CD8-positive, alpha-beta memory T cell (primary cell): Measurements from ENCODE around the gene TUBGCP3. TPM values are rescaled to one million over a fixed set of nuclear protein-coding genes. Genes with fewer than 3 reads are reported as not detected.

Source experiments
- CTCF ChIA-PET: fragments of 350-600 bp; sonication (Branson Sonifier 250); formaldehyde crosslinking; loops from one replicate; lab custom pipeline; 2021; ENCODE audit warnings: antibody characterized with exemption; lab: Charles Lee
- POLR2A ChIA-PET: fragments of 350-600 bp; sonication (Branson Sonifier 250); formaldehyde crosslinking; loops from one replicate; lab custom pipeline; 2021; ENCODE audit warnings: antibody characterized with exemption; lab: Charles Lee
- DNase-seq, 5 donors: peaks; one replicate each; pipeline versions ENCODE4 v3.0.0 to v3.0.0-alpha.2; 2020 to 2022; ENCODE audit warnings: mixed read lengths in 1 of 5
- H3K27ac ChIP-seq: one replicate; pipeline ENCODE4 v1.7.0; 2013; ENCODE audit warnings: low read depth, mild to moderate bottlenecking, low read length, moderate library complexity
- H3K27me3 ChIP-seq: 2 replicates; pipeline ENCODE4 v1.7.0; 2013; ENCODE audit warnings: low read length, mild to moderate bottlenecking; ENCODE audit not compliant: insufficient read depth, poor library complexity, severe bottlenecking
- H3K36me3 ChIP-seq: 2 replicates; pipeline ENCODE4 v1.7.0; 2013; ENCODE audit warnings: mild to moderate bottlenecking, low read length, moderate library complexity; ENCODE audit not compliant: insufficient read depth
- H3K4me1 ChIP-seq: 2 replicates; pipeline ENCODE4 v1.7.0; 2013; ENCODE audit warnings: mild to moderate bottlenecking, low read length, moderate library complexity; ENCODE audit not compliant: insufficient read depth
- H3K4me3 ChIP-seq: 2 replicates; pipeline ENCODE4 v1.7.0; 2013; ENCODE audit warnings: mild to moderate bottlenecking, low read length
- H3K9me3 ChIP-seq: 2 replicates; pipeline ENCODE4 v1.7.0; 2013; ENCODE audit warnings: mild to moderate bottlenecking, low read length
- H3K27ac Mint-ChIP-seq, 8 donors: one replicate each; pipeline ENCODE4 v1.8.0; 2020 to 2021; ENCODE audit warnings: mixed read lengths in 8 of 8, mild to moderate bottlenecking in 6 of 8, inconsistent platforms in 3 of 8, moderate library complexity in 3 of 8
- H3K27me3 Mint-ChIP-seq, 2 donors: one replicate each; pipeline ENCODE4 v1.8.0; 2020 to 2021; ENCODE audit warnings: mixed read lengths in 2 of 2, mild to moderate bottlenecking in 1 of 2, moderate library complexity in 1 of 2
- H3K36me3 Mint-ChIP-seq, 3 donors: one replicate each; pipeline ENCODE4 v1.8.0; 2020 to 2021; ENCODE audit warnings: mixed read lengths in 3 of 3, inconsistent platforms in 1 of 3, mild to moderate bottlenecking in 1 of 3
- H3K4me1 Mint-ChIP-seq, 3 donors: one replicate each; pipeline ENCODE4 v1.8.0; 2020 to 2021; ENCODE audit warnings: mixed read lengths in 3 of 3, inconsistent platforms in 1 of 3, mild to moderate bottlenecking in 1 of 3
- H3K4me3 Mint-ChIP-seq, 7 donors: one replicate each; pipeline ENCODE4 v1.8.0; 2020 to 2021; ENCODE audit warnings: mixed read lengths in 7 of 7, mild to moderate bottlenecking in 6 of 7, moderate library complexity in 4 of 7, inconsistent platforms in 2 of 7
- H3K9me3 Mint-ChIP-seq, 5 donors: one replicate each; pipeline ENCODE4 v1.8.0; 2020 to 2022; ENCODE audit warnings: mixed read lengths in 5 of 5, mild to moderate bottlenecking in 3 of 5, moderate library complexity in 2 of 5, inconsistent platforms in 1 of 5
- polyA plus RNA-seq: library from polyadenylated mRNA; unstranded; fragments of 300-500 nt; fragmentation: Illumina TruSeq; gene quantifications from one replicate; pipeline ENCODE4 v1.2.3, GENCODE V29; 2021
- total RNA-seq, 2 experiments: library from RNA; stranded (reverse); gene quantifications; one replicate each; pipeline ENCODE4 v1.2.3, GENCODE V29; 2021

TUBGCP3 gene
- total and polyA plus RNA-seq, 3 experiments from 2014 or later: 16.8 to 47.0 (median 45.8) TPM

DNA sequence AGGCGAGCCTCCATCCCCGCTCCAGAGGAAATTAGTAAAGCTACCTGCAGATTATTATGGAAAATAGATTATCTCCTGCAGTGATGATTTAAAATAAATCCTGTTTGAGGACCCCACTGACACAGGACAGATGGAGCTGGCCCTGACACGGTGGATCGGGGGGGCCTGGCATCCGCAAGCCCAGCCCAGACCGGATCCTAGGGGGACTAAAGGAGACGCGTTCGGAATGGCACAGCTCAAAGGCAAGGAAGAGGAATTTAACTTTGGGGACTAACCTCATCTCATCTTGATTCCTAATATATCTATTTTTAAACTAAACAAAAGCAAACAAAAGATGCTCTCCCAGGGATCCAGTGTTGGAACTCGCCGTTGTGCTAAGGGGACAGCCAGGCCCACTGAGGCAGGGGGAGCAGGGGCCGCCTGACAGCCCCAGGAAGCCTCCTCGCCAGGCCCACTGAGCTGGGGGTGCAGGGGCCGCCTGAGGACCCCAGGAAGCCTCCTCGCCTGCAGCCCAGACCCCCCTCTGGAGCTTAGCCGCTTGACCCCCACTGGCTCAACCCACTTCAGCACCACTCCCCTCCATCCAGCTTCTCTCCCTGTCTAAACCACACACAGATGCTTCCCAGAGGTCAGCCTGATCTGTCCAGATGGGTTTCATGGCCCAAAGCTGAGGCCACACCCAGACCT is 133.2 kb downstream of the TUBGCP3 start:
- no peak overlapping the region for H3K27ac Mint-ChIP-seq
- no peaks in the 10 kb centered on the region for H3K4me1 Mint-ChIP-seq
- ChIA-PET CTCF (no interaction called here), POLR2A (no interaction called here)
- peaks cover 2 to 5% of the 10 kb centered on the region in 2 donors for H3K27me3 Mint-ChIP-seq
- Histone ChIP-seq H3K27me3 (no peaks in the 10 kb centered on the region), H3K36me3 (no peaks in the 10 kb centered on the region), H3K27ac (no peak overlapping the region), H3K4me1 (no peaks in the 10 kb centered on the region), H3K4me3 (no peak overlapping the region), H3K9me3 (no peaks in the 10 kb centered on the region)
- H3K9me3 Mint-ChIP-seq: peaks cover 0 to 10% (median 6%) of the 10 kb centered on the region in 5 donors
- no peaks in the 10 kb centered on the region for H3K36me3 Mint-ChIP-seq
- DNase-seq: no peak
- no peak overlapping the region for H3K4me3 Mint-ChIP-seq

DNA sequence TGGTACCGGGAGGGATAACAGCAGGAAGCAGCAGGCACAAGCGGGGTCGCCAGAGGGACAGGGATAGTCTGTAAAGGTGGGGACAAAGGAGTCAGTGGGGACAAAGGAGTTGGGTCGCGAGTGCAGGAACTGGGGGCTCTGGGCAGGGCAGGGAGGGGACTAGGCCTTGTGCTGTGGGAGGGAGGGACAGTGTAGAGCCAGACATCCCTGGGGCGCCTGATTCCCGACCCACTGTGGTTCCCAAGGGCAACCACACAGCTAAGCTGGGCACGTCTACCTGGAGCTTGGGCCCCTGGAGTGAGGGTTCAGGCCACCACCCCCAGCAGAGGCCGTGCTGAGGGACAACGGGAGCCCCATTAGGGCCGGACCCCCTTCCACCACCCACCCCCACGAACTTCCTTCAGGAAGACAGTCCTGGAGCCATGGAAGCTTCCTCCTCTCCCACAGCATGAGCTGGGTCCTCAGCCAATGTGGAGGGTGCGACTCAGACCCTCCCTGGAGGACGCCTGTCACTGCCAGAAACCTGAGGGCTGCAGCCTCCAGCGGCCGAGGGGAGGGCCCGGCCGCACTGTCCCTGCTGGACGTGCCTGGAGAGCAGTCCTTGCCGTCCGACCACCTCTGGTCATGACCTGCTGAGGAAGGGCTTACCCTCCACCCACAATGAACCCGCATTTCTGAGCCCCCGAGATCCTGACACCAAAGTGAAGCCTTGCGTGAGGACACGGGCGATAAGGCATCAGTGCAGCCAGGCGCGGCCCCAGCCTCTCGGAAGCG is 133.9 kb downstream of the TUBGCP3 start:
- Histone ChIP-seq H3K4me3 (no peak overlapping the region), H3K4me1 (no peaks in the 10 kb centered on the region), H3K27ac (no peak overlapping the region), H3K9me3 (no peaks in the 10 kb centered on the region), H3K27me3 (no peaks in the 10 kb centered on the region), H3K36me3 (no peaks in the 10 kb centered on the region)
- Mint-ChIP-seq H3K27me3 (peaks cover 0 to 5% of the 10 kb centered on the region in 2 donors), H3K4me1 (no peaks in the 10 kb centered on the region), H3K9me3 (peaks cover 0 to 6% (median 3%) of the 10 kb centered on the region in 5 donors), H3K36me3 (no peaks in the 10 kb centered on the region), H3K27ac (no peak overlapping the region), H3K4me3 (no peak overlapping the region)
- ChIA-PET POLR2A (no interaction called here), CTCF (no interaction called here)
- no peak for DNase-seq

DNA sequence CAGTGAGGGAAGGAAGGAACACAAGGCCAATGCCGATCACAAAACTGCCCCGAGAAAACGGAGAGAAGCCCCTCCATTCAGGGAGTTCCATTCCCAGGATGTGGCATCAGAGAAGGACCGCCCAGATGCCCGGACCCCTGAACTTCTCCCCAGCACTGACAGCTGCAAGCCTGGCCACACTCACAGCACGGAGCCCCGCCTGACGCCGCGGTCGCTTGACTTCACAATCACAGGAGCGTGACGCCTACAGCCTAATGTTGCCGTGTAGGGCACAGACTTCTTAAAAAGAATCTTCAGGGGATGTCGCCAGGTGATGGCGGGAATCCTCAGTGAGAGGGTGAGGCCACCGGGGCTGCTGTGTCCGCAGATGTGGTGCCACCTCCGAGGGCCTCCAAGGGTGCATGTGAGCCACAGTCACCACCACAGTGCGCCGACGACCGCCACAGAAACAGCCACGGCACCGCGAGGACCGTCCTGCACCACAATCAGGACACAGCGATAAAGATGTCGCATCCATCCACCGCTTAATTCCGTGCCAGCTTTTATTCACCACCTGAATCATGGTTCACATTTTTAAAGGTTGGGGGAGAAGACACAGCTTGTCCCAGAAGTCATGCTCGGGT is 134.6 kb downstream of the TUBGCP3 start:
- CTCF ChIA-PET: no interaction called here
- Mint-ChIP-seq H3K36me3 (no peaks in the 10 kb centered on the region), H3K27ac (no peak overlapping the region)

DNA sequence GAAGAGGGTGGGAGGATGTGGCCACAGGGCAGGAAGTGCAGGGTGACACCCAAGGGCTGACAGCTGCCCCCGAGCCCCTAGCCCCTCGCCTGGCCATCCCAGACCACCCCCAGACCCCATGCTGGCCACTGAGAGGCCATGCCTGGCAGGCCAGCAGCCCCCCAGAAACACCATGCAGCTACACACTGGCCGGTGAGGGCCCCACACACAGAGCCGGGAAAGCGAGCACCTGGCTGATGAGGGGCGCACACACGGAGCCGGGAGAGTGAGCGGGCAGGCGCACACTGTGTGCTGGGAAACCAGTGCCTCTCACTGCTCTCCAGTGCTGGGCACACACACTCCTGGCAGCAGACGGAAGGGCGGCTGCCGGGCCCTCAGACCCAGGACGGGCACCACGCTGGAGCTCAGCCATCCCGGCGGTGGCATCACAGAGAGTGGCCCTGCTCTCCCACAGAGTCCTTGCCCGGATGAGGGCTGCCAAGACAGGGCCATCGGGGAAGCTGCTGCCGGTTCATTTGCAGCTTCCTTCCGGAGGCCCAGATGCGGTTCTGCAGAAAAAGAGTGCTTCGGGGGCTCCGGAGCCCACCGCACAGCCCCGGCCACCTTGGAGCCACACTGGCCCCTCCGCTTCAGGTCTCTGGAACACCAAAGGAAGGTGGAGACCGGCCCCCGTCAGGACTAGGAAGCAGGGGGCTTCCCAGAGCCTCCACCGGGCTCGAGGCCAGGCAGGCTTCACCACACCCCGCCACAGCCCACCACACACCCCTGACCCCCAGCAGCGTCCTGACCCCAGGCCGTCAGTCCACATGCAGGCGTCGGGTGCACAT is 135.4 kb downstream of the TUBGCP3 start:
- CTCF ChIA-PET: no interaction called here
- Mint-ChIP-seq H3K27me3 (peaks cover 4 to 6% of the 10 kb centered on the region in 2 donors), H3K27ac (no peak overlapping the region), H3K36me3 (no peaks in the 10 kb centered on the region), H3K4me1 (no peaks in the 10 kb centered on the region), H3K9me3 (peaks cover 0 to 3% (median 0%) of the 10 kb centered on the region in 5 donors), H3K4me3 (no peak overlapping the region)
- no peaks in the 10 kb centered on the region for H3K36me3 ChIP-seq
- no peak for DNase-seq
- no peaks in the 10 kb centered on the region for H3K27me3 ChIP-seq
- H3K9me3 ChIP-seq: no peaks in the 10 kb centered on the region
- no peak overlapping the region for H3K4me3 ChIP-seq
- no peaks in the 10 kb centered on the region for H3K4me1 ChIP-seq
- POLR2A ChIA-PET: no interaction called here
- no peak overlapping the region for H3K27ac ChIP-seq

More for the DNA sequence above, 134.6 kb downstream of the TUBGCP3 start:
- no peak overlapping the region for H3K4me3 ChIP-seq
- no peak for DNase-seq
- no peaks in the 10 kb centered on the region for H3K27me3 ChIP-seq
- no peak overlapping the region for H3K27ac ChIP-seq
- Mint-ChIP-seq H3K27me3 (peaks cover 3 to 6% of the 10 kb centered on the region in 2 donors), H3K4me1 (no peaks in the 10 kb centered on the region), H3K9me3 (peaks cover 0 to 4% (median under 1%) of the 10 kb centered on the region in 5 donors), H3K4me3 (no peak overlapping the region)
- H3K36me3 ChIP-seq: no peaks in the 10 kb centered on the region
- no peaks in the 10 kb centered on the region for H3K4me1 ChIP-seq
- H3K9me3 ChIP-seq: no peaks in the 10 kb centered on the region
- POLR2A ChIA-PET: no interaction called here

DNA sequence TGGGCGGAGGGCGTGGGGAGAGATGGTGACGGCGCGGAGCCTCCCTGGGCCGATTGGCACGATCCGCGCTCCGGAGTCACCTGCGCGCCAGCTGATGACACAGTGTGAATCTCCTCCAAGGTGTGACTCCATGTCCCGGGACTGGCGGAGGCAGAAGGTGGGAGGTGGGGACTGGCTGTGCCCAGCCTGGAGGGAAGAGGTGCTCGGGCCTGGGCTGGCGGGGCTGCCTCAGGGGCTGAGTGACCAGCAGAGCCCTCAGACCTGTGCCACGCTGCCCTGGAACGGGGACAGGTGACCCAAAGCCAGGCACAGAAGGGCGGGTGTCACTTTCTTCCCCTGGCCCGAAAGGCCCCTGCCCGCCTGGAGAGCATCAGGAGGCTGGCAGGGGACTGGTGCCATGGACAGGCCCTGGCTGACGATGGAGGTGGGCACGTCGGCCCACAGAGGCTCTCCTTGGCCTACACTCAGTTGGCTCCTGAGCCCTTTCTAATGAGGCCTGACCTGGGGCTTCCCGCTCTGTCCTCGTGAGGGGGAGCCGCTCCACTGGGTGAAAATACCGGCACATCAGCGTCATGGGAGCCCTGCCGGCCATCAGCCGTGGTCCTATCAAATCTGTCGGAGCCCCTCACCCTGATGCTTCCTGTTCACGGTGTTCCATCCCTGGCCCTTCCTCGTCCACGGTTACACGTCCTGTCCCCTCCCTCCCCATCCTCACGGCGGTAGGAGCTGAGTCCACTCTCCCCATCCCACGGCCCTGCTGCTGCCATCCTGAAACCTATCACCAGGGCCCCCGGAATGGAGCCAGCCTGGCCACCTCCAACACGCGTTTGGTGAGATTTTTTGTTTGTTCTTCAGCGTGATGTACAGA is 136.2 kb downstream of the TUBGCP3 start:
- no peak for DNase-seq
- H3K9me3 ChIP-seq: no peaks in the 10 kb centered on the region
- H3K4me1 ChIP-seq: no peaks in the 10 kb centered on the region
- H3K27me3 ChIP-seq: no peaks in the 10 kb centered on the region
- no peaks in the 10 kb centered on the region for H3K4me1 Mint-ChIP-seq
- H3K27me3 Mint-ChIP-seq: peaks cover 6 to 9% of the 10 kb centered on the region in 2 donors
- ChIA-PET CTCF (no interaction called here), POLR2A (no interaction called here)
- no peak overlapping the region for H3K27ac ChIP-seq
- no peak overlapping the region for H3K4me3 Mint-ChIP-seq
- no peaks in the 10 kb centered on the region for H3K36me3 Mint-ChIP-seq
- no peaks in the 10 kb centered on the region for H3K36me3 ChIP-seq
- no peak overlapping the region for H3K4me3 ChIP-seq
- H3K9me3 Mint-ChIP-seq: peaks cover 0 to 3% (median 0%) of the 10 kb centered on the region in 5 donors
- no peak overlapping the region for H3K27ac Mint-ChIP-seq

DNA sequence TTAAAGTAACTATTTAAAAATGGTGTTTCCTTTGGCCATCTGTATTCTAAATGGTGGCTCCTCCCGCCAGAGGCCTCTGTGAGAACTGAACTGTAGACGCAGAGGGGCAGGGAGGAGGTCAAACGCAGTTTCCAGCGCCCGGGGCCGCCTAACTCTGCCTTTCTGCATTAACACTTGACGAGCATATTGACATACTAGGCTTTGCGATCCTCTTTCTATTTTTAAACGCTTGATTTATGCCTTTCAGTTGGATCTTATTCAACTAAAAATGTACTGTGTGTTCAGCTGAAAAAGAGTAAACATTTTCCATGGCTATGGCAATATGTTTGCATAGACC is 137.1 kb downstream of the TUBGCP3 start:
- H3K27me3 ChIP-seq: no peaks in the 10 kb centered on the region
- no peak for DNase-seq
- Mint-ChIP-seq H3K4me1 (no peaks in the 10 kb centered on the region), H3K4me3 (no peak overlapping the region), H3K36me3 (no peaks in the 10 kb centered on the region), H3K9me3 (no peaks in the 10 kb centered on the region), H3K27me3 (peaks cover 4 to 9% of the 10 kb centered on the region in 2 donors), H3K27ac (no peak overlapping the region)
- H3K4me1 ChIP-seq: no peaks in the 10 kb centered on the region
- H3K9me3 ChIP-seq: no peaks in the 10 kb centered on the region
- no peaks in the 10 kb centered on the region for H3K36me3 ChIP-seq
- CTCF ChIA-PET: no interaction called here
- no peak overlapping the region for H3K27ac ChIP-seq
- POLR2A ChIA-PET: no interaction called here
- H3K4me3 ChIP-seq: no peak overlapping the region

DNA sequence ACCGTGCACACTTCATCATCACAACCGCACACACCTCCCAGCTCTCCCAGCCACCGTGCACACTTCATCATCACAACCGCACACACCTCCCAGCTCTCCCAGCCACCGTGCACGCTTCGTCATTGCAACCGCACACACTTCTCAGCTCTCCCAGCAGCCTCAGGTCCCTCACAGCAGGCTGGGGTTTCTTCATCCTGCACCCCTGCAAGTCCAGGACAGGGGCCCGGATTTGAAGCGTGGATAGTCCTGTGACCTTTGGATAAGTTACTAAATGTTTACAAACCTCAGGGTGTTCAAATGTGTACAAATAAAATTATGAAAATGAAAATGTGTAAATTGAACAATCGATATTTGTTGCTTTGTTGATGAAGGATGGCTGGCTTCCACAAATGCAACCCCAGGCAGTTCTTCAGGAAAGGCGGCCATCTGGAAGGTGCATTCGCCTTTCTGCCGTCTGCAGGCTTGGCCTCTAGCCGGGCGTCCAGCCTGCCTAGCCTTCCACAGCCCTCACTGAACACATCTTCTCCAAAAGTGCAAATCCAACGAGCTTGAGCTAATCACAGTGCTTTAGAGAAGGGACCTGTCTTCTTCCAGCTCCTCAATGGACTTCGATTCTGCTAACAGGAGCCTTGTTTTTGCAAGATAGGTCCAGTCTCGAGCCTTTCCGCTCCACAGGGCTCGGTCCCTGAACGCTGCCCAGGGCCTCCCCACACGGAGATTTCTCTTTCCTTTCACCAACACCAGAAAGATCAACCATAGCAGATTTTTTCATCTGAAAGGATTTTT is 137.6 kb downstream of the TUBGCP3 start:
- Histone ChIP-seq H3K27me3 (no peaks in the 10 kb centered on the region), H3K9me3 (no peaks in the 10 kb centered on the region), H3K36me3 (no peaks in the 10 kb centered on the region), H3K4me3 (no peak overlapping the region), H3K4me1 (no peaks in the 10 kb centered on the region), H3K27ac (no peak overlapping the region)
- H3K27ac Mint-ChIP-seq: no peak overlapping the region
- H3K9me3 Mint-ChIP-seq: no peaks in the 10 kb centered on the region
- CTCF ChIA-PET: no interaction called here
- H3K4me1 Mint-ChIP-seq: no peaks in the 10 kb centered on the region
- DNase-seq: no peak
- H3K27me3 Mint-ChIP-seq: peaks cover 4 to 9% of the 10 kb centered on the region in 2 donors
- no peak overlapping the region for H3K4me3 Mint-ChIP-seq
- POLR2A ChIA-PET: no interaction called here
- no peaks in the 10 kb centered on the region for H3K36me3 Mint-ChIP-seq
